ENCODE measurements around the gene CALHM4.

Gene CALHM4

GRCh38 chr6:116563830-116564229, 10.3 kb downstream of the CALHM4 start:
- H3K4me3 ChIP-seq (ENCODE audit: low read depth, low read length) = no peak overlapping the region
- no peak for DNase-seq (ENCODE audit: low read depth)
- no peak for TF ChIP-seq CTCF (IDR thresholded peaks at IDR 0.05; ENCODE audit: control insufficient read depth, extremely low read depth, insufficient read depth)

GRCh38 chr6:116564311-116564710, 10.8 kb downstream of the CALHM4 start:
- no peak overlapping the region for H3K4me3 ChIP-seq (ENCODE audit: low read depth, low read length)
- no peak for DNase-seq (ENCODE audit: low read depth)
- no peak for TF ChIP-seq CTCF (IDR thresholded peaks at IDR 0.05; ENCODE audit: control insufficient read depth, extremely low read depth, insufficient read depth)

- H3K4me3 ChIP-seq (ENCODE audit: low read depth, low read length) = no peak overlapping the region
- DNase-seq (ENCODE audit: low read depth) = no peak
- TF ChIP-seq CTCF (IDR thresholded peaks at IDR 0.05; ENCODE audit: control insufficient read depth, extremely low read depth, insufficient read depth) = no peak
Observed at GRCh38 chr6:116564921-116565872, 11.6 kb downstream of the CALHM4 start.

GRCh38 chr6:116568111-116568510, 14.6 kb downstream of the CALHM4 start:
- H3K4me3 ChIP-seq (ENCODE audit: low read depth, low read length) = no peak overlapping the region
- no peak for TF ChIP-seq CTCF (IDR thresholded peaks at IDR 0.05; ENCODE audit: control insufficient read depth, extremely low read depth, insufficient read depth)
- DNase-seq (ENCODE audit: low read depth) = no peak

GRCh38 chr6:116568821-116569755, 15.5 kb downstream of the CALHM4 start:
- TF ChIP-seq CTCF (IDR thresholded peaks at IDR 0.05; ENCODE audit: control insufficient read depth, extremely low read depth, insufficient read depth) = no peak
- DNase-seq (ENCODE audit: low read depth) = no peak

GRCh38 chr6:116570856-116571682, 17.5 kb downstream of the CALHM4 start, which contains the start of gene RWDD1:
RWDD1 (plus strand) TSS chr6:116571504; CDS start chr6:116571583, 79 bp downstream.
- peak; percentile 25; the same call in 1 of the 2 replicates for TF ChIP-seq CTCF (IDR thresholded peaks at IDR 0.05; ENCODE audit: control insufficient read depth, extremely low read depth, insufficient read depth)
- H3K4me3 ChIP-seq (ENCODE audit: low read depth, low read length) = peak within 1 kb of the TSS; percentile 98
- peak; percentile 99 for DNase-seq (ENCODE audit: low read depth)

More at GRCh38 chr6:116568821-116569755, 15.5 kb downstream of the CALHM4 start:
- H3K4me3 ChIP-seq (ENCODE audit: low read depth, low read length) = no peak overlapping the region

All from LNCaP clone FGC (cell line).